H1 (cell line): ENCODE measurements around the gene SLC48A1. TPM values are rescaled to one million over a fixed set of nuclear protein-coding genes. Genes with fewer than 3 reads are reported as not detected.

ENCODE experiments used
- CBX5 ChIP-seq: fragments of 300-800, 300-1000 bp; sonication (generic); IDR thresholded peaks from 2 replicates; pipeline ENCODE4 v1.7.1; 2016; ENCODE audit warnings: antibody characterized with exemption, low read length, low read depth
- CHD1 ChIP-seq: IDR thresholded peaks from 2 replicates; pipeline ENCODE4 v1.6.1; 2012; ENCODE audit warnings: low read depth, low read length, improper control_type of control experiment
- HDAC6 ChIP-seq: IDR thresholded peaks from one replicate; pipeline ENCODE4 v1.7.1; 2012; ENCODE audit warnings: low read depth, mild to moderate bottlenecking, inconsistent platforms, low read length, moderate library complexity
- JUND ChIP-seq: IDR thresholded peaks from 2 replicates; pipeline ENCODE4 v1.6.1; 2011; ENCODE audit warnings: mild to moderate bottlenecking, improper control_type of control experiment, low read length
- MAFK ChIP-seq: IDR thresholded peaks from 2 replicates; pipeline ENCODE4 v1.6.1; 2012; ENCODE audit warnings: low read depth, mild to moderate bottlenecking, improper control_type of control experiment, low read length
- POLR2A ChIP-seq, 2 experiments: IDR thresholded peaks; 1 replicate in 1 of 2; 2 replicates in 1 of 2; pipeline ENCODE4 v1.6.1; 2011; ENCODE audit warnings: low read depth in 2 of 2, low read length in 2 of 2, mild to moderate bottlenecking in 2 of 2; ENCODE audit errors: control extremely low read depth in 1 of 2
- RAD21 ChIP-seq, 2 experiments: IDR thresholded peaks in 1 of 2; conservative IDR thresholded peaks in 1 of 2; 2 replicates each; pipeline ENCODE4 v1.6.1; 2011; ENCODE audit warnings: low read depth in 2 of 2, low read length in 2 of 2, improper control_type of control experiment in 1 of 2, inconsistent platforms in 1 of 2, mild to moderate bottlenecking in 1 of 2, moderate library complexity in 1 of 2
- SAP30 ChIP-seq: fragments of 300-600 bp; sonication (generic); IDR thresholded peaks from 2 replicates; pipeline ENCODE4 v1.7.1; 2012; ENCODE audit warnings: low read length, moderate library complexity, mild to moderate bottlenecking, inconsistent platforms; ENCODE audit not compliant: insufficient read depth, insufficient replicate concordance
- polyA plus RNA-seq, 7 experiments: library from polyadenylated mRNA; depleted of rRNA in 3 of 7; stranded (reverse) in 5 of 7; unstranded in 2 of 7; fragments of >200 nt in 5 of 7; fragments of 200-250 nt in 2 of 7; gene quantifications; 1 replicate in 5 of 7; 2 replicates in 1 of 7; 4 replicates in 1 of 7; pipeline versions ENCODE4 v1.2.1 to v1.2.3, GENCODE V29; 2011 to 2013; ENCODE audit warnings: missing spikeins in 2 of 7, mixed read lengths in 2 of 7
- total RNA-seq: library from RNA; stranded (reverse); fragmentation: NEBNext Ultra II Directional; extraction: Animal tissue kit (Norgen Biotek cat#: 25700); gene quantifications from 2 replicates; pipeline ENCODE4 v1.2.1, GENCODE V29; 2021
- TF ChIP-seq, protein P1 (sequence below): fragments of 300-600 bp; sonication (generic); IDR thresholded peaks from 2 replicates; pipeline ENCODE4 v1.7.1; 2012; ENCODE audit warnings: low read length, moderate library complexity, mild to moderate bottlenecking, inconsistent platforms; ENCODE audit not compliant: insufficient replicate concordance
- TF ChIP-seq, protein P2 (sequence below): IDR thresholded peaks from 2 replicates; pipeline ENCODE4 v1.6.1; 2012; ENCODE audit warnings: inconsistent platforms

SLC48A1 gene
- total and polyA plus RNA-seq, 2 of the 8 experiments (the other 6 are each of a cell fraction or from before 2014, with no cell fraction given) = 9.5 to 14.1 TPM

DNA sequence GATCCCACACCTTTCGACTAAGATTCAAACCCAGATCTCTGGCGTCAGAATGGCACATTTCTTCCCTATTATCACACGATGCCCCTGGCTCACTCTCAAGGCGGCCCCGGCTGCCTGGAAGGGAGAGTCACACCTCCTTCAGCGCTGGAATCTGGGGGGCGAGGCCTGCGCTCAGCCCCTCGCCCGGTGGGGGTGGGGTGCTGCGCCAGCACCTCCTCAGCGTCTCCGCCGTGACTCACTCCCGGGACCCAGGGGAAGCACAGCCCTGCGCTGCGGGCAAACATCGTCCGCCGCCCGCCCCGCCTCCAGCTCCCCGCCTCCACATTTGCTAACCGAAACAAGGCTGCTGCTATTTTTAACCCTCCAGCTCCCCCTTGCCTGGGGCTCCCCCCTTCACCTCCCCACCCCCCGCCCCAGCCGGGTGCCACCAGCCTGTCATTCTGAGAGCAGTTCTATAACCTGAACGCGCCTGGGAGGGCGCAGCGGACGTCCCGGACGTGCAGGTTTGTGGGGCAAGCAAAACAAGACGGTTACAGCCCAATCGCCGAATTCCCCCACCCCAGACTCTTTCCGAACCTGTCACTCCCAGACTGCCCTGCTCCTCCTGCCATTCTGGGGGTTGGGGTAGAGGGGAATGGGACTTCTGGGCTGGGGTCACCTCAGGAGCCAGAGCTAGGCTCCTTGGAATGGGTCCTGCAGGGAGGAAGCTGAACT, 39.9 kb downstream of the SLC48A1 start (continued):
- TF ChIP-seq, protein P1, sequence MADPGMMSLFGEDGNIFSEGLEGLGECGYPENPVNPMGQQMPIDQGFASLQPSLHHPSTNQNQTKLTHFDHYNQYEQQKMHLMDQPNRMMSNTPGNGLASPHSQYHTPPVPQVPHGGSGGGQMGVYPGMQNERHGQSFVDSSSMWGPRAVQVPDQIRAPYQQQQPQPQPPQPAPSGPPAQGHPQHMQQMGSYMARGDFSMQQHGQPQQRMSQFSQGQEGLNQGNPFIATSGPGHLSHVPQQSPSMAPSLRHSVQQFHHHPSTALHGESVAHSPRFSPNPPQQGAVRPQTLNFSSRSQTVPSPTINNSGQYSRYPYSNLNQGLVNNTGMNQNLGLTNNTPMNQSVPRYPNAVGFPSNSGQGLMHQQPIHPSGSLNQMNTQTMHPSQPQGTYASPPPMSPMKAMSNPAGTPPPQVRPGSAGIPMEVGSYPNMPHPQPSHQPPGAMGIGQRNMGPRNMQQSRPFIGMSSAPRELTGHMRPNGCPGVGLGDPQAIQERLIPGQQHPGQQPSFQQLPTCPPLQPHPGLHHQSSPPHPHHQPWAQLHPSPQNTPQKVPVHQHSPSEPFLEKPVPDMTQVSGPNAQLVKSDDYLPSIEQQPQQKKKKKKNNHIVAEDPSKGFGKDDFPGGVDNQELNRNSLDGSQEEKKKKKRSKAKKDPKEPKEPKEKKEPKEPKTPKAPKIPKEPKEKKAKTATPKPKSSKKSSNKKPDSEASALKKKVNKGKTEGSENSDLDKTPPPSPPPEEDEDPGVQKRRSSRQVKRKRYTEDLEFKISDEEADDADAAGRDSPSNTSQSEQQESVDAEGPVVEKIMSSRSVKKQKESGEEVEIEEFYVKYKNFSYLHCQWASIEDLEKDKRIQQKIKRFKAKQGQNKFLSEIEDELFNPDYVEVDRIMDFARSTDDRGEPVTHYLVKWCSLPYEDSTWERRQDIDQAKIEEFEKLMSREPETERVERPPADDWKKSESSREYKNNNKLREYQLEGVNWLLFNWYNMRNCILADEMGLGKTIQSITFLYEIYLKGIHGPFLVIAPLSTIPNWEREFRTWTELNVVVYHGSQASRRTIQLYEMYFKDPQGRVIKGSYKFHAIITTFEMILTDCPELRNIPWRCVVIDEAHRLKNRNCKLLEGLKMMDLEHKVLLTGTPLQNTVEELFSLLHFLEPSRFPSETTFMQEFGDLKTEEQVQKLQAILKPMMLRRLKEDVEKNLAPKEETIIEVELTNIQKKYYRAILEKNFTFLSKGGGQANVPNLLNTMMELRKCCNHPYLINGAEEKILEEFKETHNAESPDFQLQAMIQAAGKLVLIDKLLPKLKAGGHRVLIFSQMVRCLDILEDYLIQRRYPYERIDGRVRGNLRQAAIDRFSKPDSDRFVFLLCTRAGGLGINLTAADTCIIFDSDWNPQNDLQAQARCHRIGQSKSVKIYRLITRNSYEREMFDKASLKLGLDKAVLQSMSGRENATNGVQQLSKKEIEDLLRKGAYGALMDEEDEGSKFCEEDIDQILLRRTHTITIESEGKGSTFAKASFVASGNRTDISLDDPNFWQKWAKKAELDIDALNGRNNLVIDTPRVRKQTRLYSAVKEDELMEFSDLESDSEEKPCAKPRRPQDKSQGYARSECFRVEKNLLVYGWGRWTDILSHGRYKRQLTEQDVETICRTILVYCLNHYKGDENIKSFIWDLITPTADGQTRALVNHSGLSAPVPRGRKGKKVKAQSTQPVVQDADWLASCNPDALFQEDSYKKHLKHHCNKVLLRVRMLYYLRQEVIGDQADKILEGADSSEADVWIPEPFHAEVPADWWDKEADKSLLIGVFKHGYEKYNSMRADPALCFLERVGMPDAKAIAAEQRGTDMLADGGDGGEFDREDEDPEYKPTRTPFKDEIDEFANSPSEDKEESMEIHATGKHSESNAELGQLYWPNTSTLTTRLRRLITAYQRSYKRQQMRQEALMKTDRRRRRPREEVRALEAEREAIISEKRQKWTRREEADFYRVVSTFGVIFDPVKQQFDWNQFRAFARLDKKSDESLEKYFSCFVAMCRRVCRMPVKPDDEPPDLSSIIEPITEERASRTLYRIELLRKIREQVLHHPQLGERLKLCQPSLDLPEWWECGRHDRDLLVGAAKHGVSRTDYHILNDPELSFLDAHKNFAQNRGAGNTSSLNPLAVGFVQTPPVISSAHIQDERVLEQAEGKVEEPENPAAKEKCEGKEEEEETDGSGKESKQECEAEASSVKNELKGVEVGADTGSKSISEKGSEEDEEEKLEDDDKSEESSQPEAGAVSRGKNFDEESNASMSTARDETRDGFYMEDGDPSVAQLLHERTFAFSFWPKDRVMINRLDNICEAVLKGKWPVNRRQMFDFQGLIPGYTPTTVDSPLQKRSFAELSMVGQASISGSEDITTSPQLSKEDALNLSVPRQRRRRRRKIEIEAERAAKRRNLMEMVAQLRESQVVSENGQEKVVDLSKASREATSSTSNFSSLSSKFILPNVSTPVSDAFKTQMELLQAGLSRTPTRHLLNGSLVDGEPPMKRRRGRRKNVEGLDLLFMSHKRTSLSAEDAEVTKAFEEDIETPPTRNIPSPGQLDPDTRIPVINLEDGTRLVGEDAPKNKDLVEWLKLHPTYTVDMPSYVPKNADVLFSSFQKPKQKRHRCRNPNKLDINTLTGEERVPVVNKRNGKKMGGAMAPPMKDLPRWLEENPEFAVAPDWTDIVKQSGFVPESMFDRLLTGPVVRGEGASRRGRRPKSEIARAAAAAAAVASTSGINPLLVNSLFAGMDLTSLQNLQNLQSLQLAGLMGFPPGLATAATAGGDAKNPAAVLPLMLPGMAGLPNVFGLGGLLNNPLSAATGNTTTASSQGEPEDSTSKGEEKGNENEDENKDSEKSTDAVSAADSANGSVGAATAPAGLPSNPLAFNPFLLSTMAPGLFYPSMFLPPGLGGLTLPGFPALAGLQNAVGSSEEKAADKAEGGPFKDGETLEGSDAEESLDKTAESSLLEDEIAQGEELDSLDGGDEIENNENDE = no peak
- no peak for TF ChIP-seq CHD1
- no peak for TF ChIP-seq POLR2A (IDR thresholded peaks at IDR 0.05; ENCODE audit: control extremely low read depth in 1 of 2, low read depth in 2 of 2, low read length in 2 of 2)
- no peak for TF ChIP-seq MAFK
- TF ChIP-seq, protein P2, sequence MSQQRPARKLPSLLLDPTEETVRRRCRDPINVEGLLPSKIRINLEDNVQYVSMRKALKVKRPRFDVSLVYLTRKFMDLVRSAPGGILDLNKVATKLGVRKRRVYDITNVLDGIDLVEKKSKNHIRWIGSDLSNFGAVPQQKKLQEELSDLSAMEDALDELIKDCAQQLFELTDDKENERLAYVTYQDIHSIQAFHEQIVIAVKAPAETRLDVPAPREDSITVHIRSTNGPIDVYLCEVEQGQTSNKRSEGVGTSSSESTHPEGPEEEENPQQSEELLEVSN = no peak; the same call in 1 of the 2 replicates
- TF ChIP-seq RAD21 (IDR thresholded peaks at IDR 0.05 in 1 of 2, conservative IDR thresholded peaks at IDR 0.05 in 1 of 2; ENCODE audit: low read depth in 2 of 2, low read length in 2 of 2) = no peak
- TF ChIP-seq SAP30 = no peak
- TF ChIP-seq CBX5 = no peak
- TF ChIP-seq JUND = peak; percentile 87
- TF ChIP-seq HDAC6 = no peak
